Astrocyte (in vitro differentiated cells and primary cell): ENCODE measurements around the gene CD151.

Source experiments
- EZH2 ChIP-seq: IDR thresholded peaks from 2 replicates; pipeline ENCODE4 v1.6.1; 2012; ENCODE audit warnings: mild to moderate bottlenecking, low read length, inconsistent platforms; ENCODE audit not compliant: insufficient read depth
- TF ChIP-seq, protein P1 (sequence below): IDR thresholded peaks from 2 replicates; pipeline ENCODE4 v1.5.1; 2011; ENCODE audit warnings: low read depth, mild to moderate bottlenecking, inconsistent platforms, low read length, moderate library complexity; ENCODE audit not compliant: insufficient read depth

- TF ChIP-seq, protein P1, sequence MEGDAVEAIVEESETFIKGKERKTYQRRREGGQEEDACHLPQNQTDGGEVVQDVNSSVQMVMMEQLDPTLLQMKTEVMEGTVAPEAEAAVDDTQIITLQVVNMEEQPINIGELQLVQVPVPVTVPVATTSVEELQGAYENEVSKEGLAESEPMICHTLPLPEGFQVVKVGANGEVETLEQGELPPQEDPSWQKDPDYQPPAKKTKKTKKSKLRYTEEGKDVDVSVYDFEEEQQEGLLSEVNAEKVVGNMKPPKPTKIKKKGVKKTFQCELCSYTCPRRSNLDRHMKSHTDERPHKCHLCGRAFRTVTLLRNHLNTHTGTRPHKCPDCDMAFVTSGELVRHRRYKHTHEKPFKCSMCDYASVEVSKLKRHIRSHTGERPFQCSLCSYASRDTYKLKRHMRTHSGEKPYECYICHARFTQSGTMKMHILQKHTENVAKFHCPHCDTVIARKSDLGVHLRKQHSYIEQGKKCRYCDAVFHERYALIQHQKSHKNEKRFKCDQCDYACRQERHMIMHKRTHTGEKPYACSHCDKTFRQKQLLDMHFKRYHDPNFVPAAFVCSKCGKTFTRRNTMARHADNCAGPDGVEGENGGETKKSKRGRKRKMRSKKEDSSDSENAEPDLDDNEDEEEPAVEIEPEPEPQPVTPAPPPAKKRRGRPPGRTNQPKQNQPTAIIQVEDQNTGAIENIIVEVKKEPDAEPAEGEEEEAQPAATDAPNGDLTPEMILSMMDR = no peak
- no peak for TF ChIP-seq EZH2
Observed at GRCh38 chr11:847876-848275, 15.1 kb downstream of the CD151 start.
